ENCODE data around the gene CMSS1.

- TF ChIP-seq ZNF274 (IDR thresholded peaks at IDR 0.05; ENCODE audit: low read depth, low read length) (no peak), YY1 (IDR thresholded peaks at IDR 0.05; ENCODE audit: insufficient read depth, insufficient read length) (no peak), SUZ12 (IDR thresholded peaks at IDR 0.05; ENCODE audit: extremely low read depth, insufficient read depth, insufficient read length) (no peak)
Measured at GRCh38 chr3:99772171-99772570, 45.5 kb upstream of the CMSS1 start.
